Upper lobe of left lung (tissue), 6 donors: Measurements from ENCODE around the gene SCAI. TPM values are rescaled to one million over a fixed set of nuclear protein-coding genes. Genes with fewer than 3 reads are reported as not detected.

Experiments
- ATAC-seq, 2 donors: fragments of 200-7000 bp; cut with Tn5 transposase; one replicate each; pipeline ENCODE4 v1.9.1; 2022; ENCODE audit warnings: mild to moderate bottlenecking in 2 of 2, moderate library complexity in 2 of 2; ENCODE audit not compliant: low FRiP score in 2 of 2
- DNase-seq, 2 donors: peaks; one replicate each; pipeline ENCODE4 v3.0.0-alpha.2; 2019 to 2020
- H3K27ac ChIP-seq, 4 donors: fragments of 200-600 bp; sonication (generic); one replicate each; pipeline ENCODE4 v1.5.1; 2016 to 2019
- H3K27me3 ChIP-seq, 4 donors: fragments of 200-600 bp; sonication (generic); one replicate each; pipeline ENCODE4 v1.5.1; 2017 to 2019
- H3K36me3 ChIP-seq, 4 donors: fragments of 200-600 bp; sonication (generic); one replicate each; pipeline ENCODE4 v1.5.1; 2016 to 2019
- H3K4me1 ChIP-seq, 4 donors: fragments of 200-600 bp; sonication (generic); one replicate each; pipeline ENCODE4 v1.5.1; 2018 to 2019
- H3K4me3 ChIP-seq, 4 donors: fragments of 200-600 bp; sonication (generic); one replicate each; pipeline ENCODE4 v1.5.1; 2017 to 2019; ENCODE audit warnings: mild to moderate bottlenecking in 2 of 4, moderate library complexity in 1 of 4
- H3K9me3 ChIP-seq, 4 donors: fragments of 200-600 bp; sonication (generic); one replicate each; pipeline ENCODE4 v1.5.1; 2018 to 2019
- EP300 ChIP-seq, 4 donors: sonication (generic); formaldehyde crosslinking; IDR thresholded peaks; one replicate each; pipeline ENCODE4 v1.5.1; 2017; ENCODE audit warnings: antibody characterized with exemption in 4 of 4, control low read depth in 2 of 4
- POLR2A ChIP-seq, 4 donors: fragments of 450-650 bp; IDR thresholded peaks; one replicate each; pipeline ENCODE4 v1.5.1; 2016 to 2017; ENCODE audit warnings: antibody characterized with exemption in 4 of 4, mild to moderate bottlenecking in 2 of 4
- POLR2AphosphoS5 ChIP-seq, 2 donors: sonication (generic); formaldehyde crosslinking; IDR thresholded peaks; one replicate each; pipeline ENCODE4 v1.5.1; 2017; ENCODE audit warnings: antibody characterized with exemption in 2 of 2
- WGBS, 2 donors: methylation state at CpG; one replicate each; pipeline ENCODE4 v1.1.5; 2017 to 2018; 5-methylcytosine and 5-hydroxymethylcytosine counted together
- total RNA-seq, 6 donors: library from RNA; depleted of rRNA in 4 of 6; stranded (reverse); fragments of >200 nt in 4 of 6; gene quantifications; one replicate each; pipeline versions ENCODE4 v1.1.0 to v1.2.1, GENCODE V29; 2016 to 2021
- TF ChIP-seq, protein P1 (sequence below), 6 experiments: fragments of 450-650 bp in 4 of 6; fragments of 200-600 bp in 2 of 6; sonication (generic) in 2 of 6; IDR thresholded peaks; one replicate each; pipeline ENCODE4 v1.5.1; 2016 to 2019; ENCODE audit warnings: antibody characterized with exemption in 6 of 6
- donor health status: DM: no; HTN: no; CAD: no; lungs with moderate emphysema.
- donor health status: DM: no; HTN: yes; CAD: no; lungs with severe emphysema.

Gene SCAI
- total RNA-seq, 6 donors from 2014 or later: 12.9 to 77.5 (median 23.4) TPM

DNA sequence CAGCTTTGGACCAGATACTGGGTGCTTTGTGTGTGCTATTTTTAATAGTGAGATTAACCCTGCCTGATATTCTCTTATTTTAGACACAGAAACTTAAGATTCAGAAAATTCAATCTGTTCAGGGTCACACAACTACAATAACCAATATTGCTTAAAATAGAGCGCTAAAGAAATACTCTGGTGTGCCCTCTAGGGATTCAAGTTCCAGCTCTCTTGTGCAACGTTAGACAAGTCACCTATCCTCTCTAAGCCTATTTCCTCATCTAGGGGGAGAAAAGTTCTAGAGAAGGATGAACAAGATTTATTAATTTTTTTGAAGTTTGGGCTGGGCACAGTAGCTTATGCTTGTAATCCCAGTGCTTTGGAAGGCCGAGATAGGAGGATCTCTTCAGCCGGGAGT, 2.1 kb upstream of the SCAI start:
- peak overlapping the region in 1 of 4 donors; percentile 9 for H3K27ac ChIP-seq
- TF ChIP-seq EP300 (IDR thresholded peaks at IDR 0.05) (no peak), POLR2AphosphoS5 (IDR thresholded peaks at IDR 0.05) (no peak), POLR2A (IDR thresholded peaks at IDR 0.05) (no peak)
- TF ChIP-seq, protein P1, sequence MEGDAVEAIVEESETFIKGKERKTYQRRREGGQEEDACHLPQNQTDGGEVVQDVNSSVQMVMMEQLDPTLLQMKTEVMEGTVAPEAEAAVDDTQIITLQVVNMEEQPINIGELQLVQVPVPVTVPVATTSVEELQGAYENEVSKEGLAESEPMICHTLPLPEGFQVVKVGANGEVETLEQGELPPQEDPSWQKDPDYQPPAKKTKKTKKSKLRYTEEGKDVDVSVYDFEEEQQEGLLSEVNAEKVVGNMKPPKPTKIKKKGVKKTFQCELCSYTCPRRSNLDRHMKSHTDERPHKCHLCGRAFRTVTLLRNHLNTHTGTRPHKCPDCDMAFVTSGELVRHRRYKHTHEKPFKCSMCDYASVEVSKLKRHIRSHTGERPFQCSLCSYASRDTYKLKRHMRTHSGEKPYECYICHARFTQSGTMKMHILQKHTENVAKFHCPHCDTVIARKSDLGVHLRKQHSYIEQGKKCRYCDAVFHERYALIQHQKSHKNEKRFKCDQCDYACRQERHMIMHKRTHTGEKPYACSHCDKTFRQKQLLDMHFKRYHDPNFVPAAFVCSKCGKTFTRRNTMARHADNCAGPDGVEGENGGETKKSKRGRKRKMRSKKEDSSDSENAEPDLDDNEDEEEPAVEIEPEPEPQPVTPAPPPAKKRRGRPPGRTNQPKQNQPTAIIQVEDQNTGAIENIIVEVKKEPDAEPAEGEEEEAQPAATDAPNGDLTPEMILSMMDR (IDR thresholded peaks at IDR 0.05): no peak
- no peak overlapping the region for H3K4me3 ChIP-seq
- H3K27me3 ChIP-seq: no peaks in the 10 kb centered on the region
- ATAC-seq (no peak), DNase-seq (no peak)
- H3K36me3 ChIP-seq: peaks cover 0 to 13% (median 8%) of the 10 kb centered on the region in 4 donors
- H3K9me3 ChIP-seq: no peaks in the 10 kb centered on the region
- 73 to 84% methylated on average over 4 of the region's 4 CpGs for WGBS, 2 donors
- H3K4me1 ChIP-seq: peaks cover 9 to 43% (median 20%) of the 10 kb centered on the region in 4 donors

DNA sequence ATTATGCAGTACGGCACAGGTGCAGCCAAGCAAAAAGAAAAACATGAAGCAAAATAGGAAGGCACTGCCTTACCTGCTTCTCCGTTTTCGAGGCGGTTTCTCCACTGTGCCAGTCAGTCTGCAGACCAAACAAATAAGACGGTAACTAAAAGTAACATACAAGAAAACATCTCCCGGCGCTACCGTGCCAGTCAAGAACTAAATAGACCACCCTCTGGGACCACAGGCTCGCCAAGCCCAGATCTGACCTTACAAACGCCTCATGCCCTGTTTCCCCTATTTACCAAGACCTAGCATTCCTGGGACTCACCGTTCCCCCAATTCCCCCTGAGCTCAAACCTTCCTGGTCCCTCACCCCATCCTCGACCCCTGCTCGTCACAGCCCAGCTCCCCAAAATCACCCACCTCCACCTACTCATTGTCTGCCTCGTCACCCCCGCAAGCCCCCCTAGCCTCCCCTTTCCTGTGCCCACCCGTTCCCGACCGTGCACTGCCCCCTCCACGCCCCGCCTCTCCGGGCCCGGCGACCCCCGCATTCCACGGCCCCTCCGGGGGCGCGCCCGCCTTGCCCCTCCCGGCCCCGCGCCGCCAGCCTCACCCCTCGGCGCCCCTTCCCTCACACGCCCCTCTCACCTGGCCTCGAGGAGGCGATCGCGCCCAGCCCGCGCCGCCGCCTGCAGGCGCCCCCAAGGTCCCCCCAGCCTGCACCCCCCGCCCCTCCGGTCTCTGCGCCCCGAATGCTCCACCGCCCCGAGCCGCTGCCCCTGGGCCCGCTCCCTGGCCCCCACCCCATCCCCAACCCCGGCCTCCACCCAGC, 560 bp downstream of the SCAI start:
- peaks cover 9 to 36% (median 17%) of the 10 kb centered on the region in 4 donors for H3K4me1 ChIP-seq
- no peaks in the 10 kb centered on the region for H3K9me3 ChIP-seq
- no peak for DNase-seq
- peak overlapping the region; percentile 77 to 94 (median 90) for H3K4me3 ChIP-seq
- peak overlapping the region; percentile 68 to 85 (median 78) for H3K27ac ChIP-seq
- TF ChIP-seq, protein P1 (IDR thresholded peaks at IDR 0.05): no peak
- no peak for TF ChIP-seq POLR2A (IDR thresholded peaks at IDR 0.05)
- TF ChIP-seq POLR2AphosphoS5 (IDR thresholded peaks at IDR 0.05): no peak
- TF ChIP-seq EP300 (IDR thresholded peaks at IDR 0.05): no peak
- H3K27me3 ChIP-seq: no peaks in the 10 kb centered on the region
- no peak for ATAC-seq
- WGBS, 2 donors: 2 to 3% methylated on average over 25 to 30 of the region's 54 CpGs
- H3K36me3 ChIP-seq: no peaks in the 10 kb centered on the region

DNA sequence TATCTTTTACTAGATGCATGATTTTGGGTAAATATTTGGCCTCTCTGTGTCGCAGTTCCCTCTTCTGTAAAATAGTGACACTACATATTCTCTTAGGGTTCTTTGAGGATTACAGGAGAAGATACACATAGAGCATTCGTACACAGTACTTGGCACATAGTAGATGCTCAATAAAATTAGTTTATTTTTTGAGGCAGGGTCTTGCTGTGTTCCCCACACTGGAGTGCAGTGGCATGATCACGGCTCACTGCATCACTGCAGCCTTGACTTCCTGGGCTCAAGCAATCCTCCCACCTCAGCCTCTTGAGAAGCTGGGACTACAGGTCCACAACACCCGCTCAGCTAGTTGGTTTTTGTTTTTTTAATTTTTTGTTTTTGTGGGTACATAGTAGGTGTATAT, 1.6 kb downstream of the SCAI start:
- DNase-seq (no peak), ATAC-seq (no peak)
- no peak for TF ChIP-seq POLR2A (IDR thresholded peaks at IDR 0.05)
- TF ChIP-seq, protein P1 (IDR thresholded peaks at IDR 0.05): no peak
- no peak for TF ChIP-seq POLR2AphosphoS5 (IDR thresholded peaks at IDR 0.05)
- TF ChIP-seq EP300 (IDR thresholded peaks at IDR 0.05): no peak
- Histone ChIP-seq H3K27me3 (no peaks in the 10 kb centered on the region), H3K9me3 (no peaks in the 10 kb centered on the region), H3K36me3 (no peaks in the 10 kb centered on the region), H3K4me3 (peak overlapping the region in 1 of 4 donors; percentile 87), H3K4me1 (peaks cover 7 to 27% (median 14%) of the 10 kb centered on the region in 4 donors), H3K27ac (no peak overlapping the region)
- 87 to 88% methylated on average over 4 of the region's 4 CpGs for WGBS, 2 donors

DNA sequence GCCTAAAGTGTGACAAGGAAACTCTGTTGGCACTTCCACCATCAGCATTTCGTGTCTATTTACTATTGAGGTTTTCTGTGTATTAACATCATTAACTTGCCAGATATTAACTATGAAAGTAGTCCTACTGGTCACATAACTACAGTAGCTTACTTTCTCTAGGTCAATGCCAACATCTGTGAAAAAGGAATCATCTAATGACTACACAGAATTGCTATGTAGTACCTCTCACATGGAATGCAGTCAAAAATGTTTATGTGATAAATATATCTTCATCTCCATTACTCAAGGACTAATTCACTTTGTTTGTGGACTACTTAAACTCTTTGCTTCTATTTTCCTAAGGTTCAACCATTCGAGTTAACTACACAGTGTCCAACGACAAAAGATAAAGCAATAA, 2.1 kb downstream of the SCAI start:
- 61 to 77% methylated on average over 3 of the region's 3 CpGs for WGBS, 2 donors
- ATAC-seq: peak in 1 of 2 donors; percentile 8
- TF ChIP-seq POLR2AphosphoS5 (IDR thresholded peaks at IDR 0.05): no peak
- no peak for TF ChIP-seq POLR2A (IDR thresholded peaks at IDR 0.05)
- TF ChIP-seq EP300 (IDR thresholded peaks at IDR 0.05): no peak
- TF ChIP-seq, protein P1 (IDR thresholded peaks at IDR 0.05): no peak

More for the DNA sequence above, 2.1 kb downstream of the SCAI start:
- no peak overlapping the region for H3K27ac ChIP-seq
- no peaks in the 10 kb centered on the region for H3K9me3 ChIP-seq
- H3K4me3 ChIP-seq: no peak overlapping the region
- H3K4me1 ChIP-seq: peaks cover 3 to 27% (median 12%) of the 10 kb centered on the region in 4 donors
- no peaks in the 10 kb centered on the region for H3K36me3 ChIP-seq
- H3K27me3 ChIP-seq: no peaks in the 10 kb centered on the region
- DNase-seq: no peak
